GM12878 (cell line): Measurements from ENCODE around the gene TIPIN. TPM values are rescaled to one million over a fixed set of nuclear protein-coding genes. Genes with fewer than 3 reads are reported as not detected.

Experiments used
- ATAC-seq: fragments of 200-7000 bp; cut with Tn5 transposase; 3 replicates; pipeline ENCODE4 v1.9.1; 2020; ENCODE audit warnings: mild to moderate bottlenecking, moderate library complexity
- BruUV-seq: library from RNA; stranded (reverse); fragments of 400-500 nt; replicated peaks from 2 replicates; lab custom pipeline; 2021; lab: Mats Ljungman, UMichigan
- CTCF ChIA-PET: fragments of 300-600 bp; sonication (Branson Sonifier 250); formaldehyde crosslinking; extraction: SDS; loops from one replicate; lab custom pipeline; 2021; ENCODE audit warnings: inconsistent platforms; lab: Yijun Ruan, JAX
- POLR2A ChIA-PET: fragments of 350-600 bp; formaldehyde crosslinking; extraction: SDS; loops from one replicate; lab custom pipeline; 2021; ENCODE audit warnings: inconsistent platforms; lab: Charles Lee
- RAD21 ChIA-PET: fragments of 300-600 bp; sonication (Branson Sonifier 250); formaldehyde crosslinking; loops from one replicate; lab custom pipeline; 2023; ENCODE audit warnings: antibody characterized with exemption; ENCODE audit not compliant: unreplicated experiment; lab: Charles Lee
- SMC1A ChIA-PET: fragments of 300-600 bp; sonication (Branson Sonifier 250); formaldehyde crosslinking; loops from one replicate; lab custom pipeline; 2023; ENCODE audit not compliant: unreplicated experiment, uncharacterized antibody; lab: Charles Lee
- DNase-seq: peaks from one replicate; pipeline ENCODE4 v3.0.0-alpha.2; 2011; ENCODE audit warnings: low read depth, low spot score
- FAIRE-seq: peaks from 3 replicates; lab custom pipeline; 2011; peaks lifted over from hg19 to GRCh38; lab: Jason Lieb, UNC
- H2AFZ ChIP-seq: 2 replicates; pipeline ENCODE4 v1.6.0; 2011; ENCODE audit warnings: low read depth, low read length, control low read depth; ENCODE audit not compliant: control insufficient read depth
- H3K27ac ChIP-seq: 2 replicates; pipeline ENCODE4 v1.5.1; 2011; ENCODE audit warnings: control low read depth; ENCODE audit not compliant: control insufficient read depth, insufficient read depth
- H3K27me3 ChIP-seq, 2 experiments: replicated peaks in 1 of 2; 2 replicates each; pipeline versions ENCODE4 v1.6.0 to v1.6.1; 2011; ENCODE audit warnings: low read length in 1 of 2; ENCODE audit not compliant: control insufficient read depth in 2 of 2, insufficient read depth in 2 of 2
- H3K36me3 ChIP-seq, 2 experiments: 2 replicates each; pipeline ENCODE4 v1.5.1; 2011; ENCODE audit warnings: low read length in 1 of 2; ENCODE audit not compliant: control insufficient read depth in 2 of 2, insufficient read depth in 2 of 2
- H3K4me1 ChIP-seq: 2 replicates; pipeline ENCODE4 v1.6.1; 2011; ENCODE audit warnings: mild to moderate bottlenecking, low read length, moderate library complexity, mixed read lengths; ENCODE audit not compliant: control insufficient read depth, insufficient read depth
- H3K4me2 ChIP-seq: 2 replicates; pipeline ENCODE4 v1.6.0; 2011; ENCODE audit warnings: control low read depth; ENCODE audit not compliant: control insufficient read depth, insufficient read depth
- H3K4me3 ChIP-seq: fragments of 200-600 bp; sonication (generic); 2 replicates; pipeline ENCODE4 v1.5.1; 2016
- H3K79me2 ChIP-seq: 2 replicates; pipeline ENCODE4 v1.6.0; 2011; ENCODE audit warnings: low read length; ENCODE audit not compliant: control insufficient read depth, insufficient read depth
- H3K9ac ChIP-seq: 2 replicates; pipeline ENCODE4 v1.8.0; 2011; ENCODE audit warnings: low read length, control low read depth, mixed read lengths; ENCODE audit not compliant: control insufficient read depth, insufficient read depth
- H3K9me3 ChIP-seq: replicated peaks from 3 replicates; pipeline ENCODE4 v1.5.1; 2011; ENCODE audit warnings: mild to moderate bottlenecking, low read length; ENCODE audit not compliant: control insufficient read depth, insufficient read depth
- H4K20me1 ChIP-seq: 2 replicates; pipeline ENCODE4 v1.6.0; 2011; ENCODE audit not compliant: control insufficient read depth, insufficient read depth
- CREB1 ChIP-seq: IDR thresholded peaks from 2 replicates; pipeline ENCODE4 v1.6.1; 2012; ENCODE audit warnings: low read depth, mild to moderate bottlenecking, inconsistent platforms
- DPF2 ChIP-seq: fragments of 450-650 bp; IDR thresholded peaks from 2 replicates; pipeline ENCODE4 v1.6.1; 2017; ENCODE audit warnings: mild to moderate bottlenecking
- HDGF ChIP-seq: fragments of 450-650 bp; IDR thresholded peaks from 2 replicates; pipeline ENCODE4 v1.6.1; 2016; ENCODE audit warnings: antibody characterized with exemption
- IKZF2 ChIP-seq, 2 experiments: fragments of 450-650 bp; IDR thresholded peaks; 2 replicates each; pipeline ENCODE4 v1.6.1; 2017; ENCODE audit warnings: mild to moderate bottlenecking in 2 of 2, moderate library complexity in 2 of 2
- KDM1A ChIP-seq: fragments of 200-600 bp; sonication (generic); IDR thresholded peaks from 2 replicates; pipeline ENCODE4 v1.6.1; 2016; ENCODE audit warnings: borderline replicate concordance
- LARP7 ChIP-seq: fragments of 450-650 bp; IDR thresholded peaks from 2 replicates; pipeline ENCODE4 v1.6.1; 2017; ENCODE audit warnings: mild to moderate bottlenecking
- NKRF ChIP-seq: fragments of 450-650 bp; conservative IDR thresholded peaks from 2 replicates; pipeline ENCODE4 v1.6.1; 2017; ENCODE audit warnings: mild to moderate bottlenecking, moderate library complexity
- PAX5 ChIP-seq: IDR thresholded peaks from 2 replicates; pipeline ENCODE4 v1.6.1; 2011; ENCODE audit warnings: low read depth, low read length, borderline replicate concordance
- RCOR1 ChIP-seq: conservative IDR thresholded peaks from 2 replicates; pipeline ENCODE4 v1.6.1; 2012; ENCODE audit warnings: low read depth, low read length, improper control_type of control experiment
- SPI1 ChIP-seq: IDR thresholded peaks from 2 replicates; pipeline ENCODE4 v1.6.1; 2011; ENCODE audit warnings: low read depth, mild to moderate bottlenecking, low read length, moderate library complexity, borderline replicate concordance; ENCODE audit not compliant: insufficient read depth
- SREBF1 ChIP-seq: IDR thresholded peaks from 2 replicates; pipeline ENCODE4 v1.6.1; 2012; ENCODE audit warnings: mild to moderate bottlenecking, low read length
- SUPT20H ChIP-seq: IDR thresholded peaks from 2 replicates; pipeline ENCODE4 v1.6.1; 2011; ENCODE audit warnings: low read depth, mild to moderate bottlenecking, low read length, moderate library complexity, borderline replicate concordance; ENCODE audit not compliant: control insufficient read depth
- SUZ12 ChIP-seq: fragments of 200-600 bp; sonication (generic); IDR thresholded peaks from one replicate; pipeline ENCODE4 v1.6.1; 2018; ENCODE audit warnings: antibody characterized with exemption, mild to moderate bottlenecking; ENCODE audit not compliant: unreplicated experiment
- TARDBP ChIP-seq: IDR thresholded peaks from 2 replicates; pipeline ENCODE4 v1.6.1; 2016; ENCODE audit warnings: borderline replicate concordance
- TCF12 ChIP-seq: IDR thresholded peaks from 2 replicates; pipeline ENCODE4 v1.6.1; 2011; ENCODE audit warnings: low read depth, mild to moderate bottlenecking, low read length
- ZNF274 ChIP-seq: IDR thresholded peaks from one replicate; pipeline ENCODE4 v1.8.0; 2011; ENCODE audit not compliant: insufficient read length, insufficient read depth
- ZZZ3 ChIP-seq: IDR thresholded peaks from 2 replicates; pipeline ENCODE4 v1.6.1; 2011; ENCODE audit warnings: low read depth; ENCODE audit not compliant: control insufficient read depth, insufficient read length
- WGBS: methylation state at CpG from one replicate; pipeline ENCODE4 v1.1.6; 2016; ENCODE audit warnings: low lambda C conversion rate; ENCODE audit not compliant: insufficient replicate concordance, insufficient coverage; ENCODE audit errors: missing lambda C conversion rate; 5-methylcytosine and 5-hydroxymethylcytosine counted together
- in situ Hi-C: fragments of 300-500 bp; cut with MboI; formaldehyde crosslinking; loops from 9 replicates; pipeline ENCODE4 v1.14.3; 2018; ENCODE audit warnings: mixed read lengths
- intact Hi-C: fragments of 100-400 bp; cut with micrococcal nuclease; formaldehyde crosslinking; loops from one replicate; pipeline ENCODE4 v1.14.2; 2022; ENCODE audit not compliant: unreplicated experiment
- polyA plus RNA-seq, 11 experiments: library from polyadenylated mRNA; depleted of rRNA in 4 of 11; unstranded in 6 of 11; stranded (reverse) in 5 of 11; fragments of >200 nt; fragmentation: Nextera tagmentation in 4 of 11; fragmentation: Illumina TruSeq in 1 of 11; extraction: Ambion mirVana in 4 of 11; extraction: Trizol in 1 of 11; gene quantifications; 1 replicate in 1 of 11; 2 replicates in 10 of 11; pipeline versions ENCODE4 v1.2.1 to v1.2.3, GENCODE V29; 2011 to 2016; ENCODE audit warnings: inconsistent platforms in 2 of 11, missing spikeins in 2 of 11, low read depth in 1 of 11
- total RNA-seq, 4 experiments: library from RNA; depleted of rRNA in 3 of 4; stranded (reverse); fragments of >200 nt in 3 of 4; fragmentation: Illumina TruSeq in 1 of 4; extraction: Trizol in 1 of 4; gene quantifications; 2 replicates each; pipeline versions ENCODE4 v1.2.1 to v1.2.3, GENCODE V29; 2013 to 2021
- TF ChIP-seq, protein P1 (sequence below): fragments of 450-650 bp; formaldehyde crosslinking; IDR thresholded peaks from 2 replicates; pipeline ENCODE4 v1.5.0; 2022; ENCODE audit warnings: mild to moderate bottlenecking, missing genetic modification characterization
- TF ChIP-seq, protein P2 (sequence below): fragments of 450-650 bp; IDR thresholded peaks from 2 replicates; pipeline ENCODE4 v1.6.1; 2016; ENCODE audit warnings: mild to moderate bottlenecking

TIPIN gene
- total and polyA plus RNA-seq, 10 of the 15 experiments (the other 5 are each of a cell fraction or from before 2014, with no cell fraction given): 21.1 to 69.2 (median 47.0) TPM

- BruUV-seq: no TSS peak
- Histone ChIP-seq H2AFZ (no peak overlapping the region), H3K27me3 (no peaks in the 10 kb centered on the region), H3K9ac (no peak overlapping the region), H4K20me1 (no peaks in the 10 kb centered on the region), H3K79me2 (peaks cover 28% of the 10 kb centered on the region), H3K4me3 (peak overlapping the region; percentile 71; the same call in 1 of the 2 replicates), H3K27ac (no peak overlapping the region), H3K36me3 (peaks cover 0 to 3% of the 10 kb centered on the region in 2 experiments; a peak in 1 of 4 replicates), H3K9me3 (no peaks in the 10 kb centered on the region), H3K4me2 (no peak overlapping the region; the same call in 1 of the 2 replicates), H3K4me1 (peaks cover 3% of the 10 kb centered on the region; the same call in 1 of the 2 replicates)
- FAIRE-seq (no peak), ATAC-seq (no peak), DNase-seq (no peak)
- 68% methylated on average over 5 of the region's 5 CpGs for WGBS
- in situ Hi-C loops: no loop called here
- intact Hi-C loops: no loop called here
- ChIA-PET POLR2A (interaction anchor here (0.6 kb wide), 2 partner anchors 11 to 180 kb away, joined by 3 to 4 read pairs; no protein-coding TSS in a partner anchor), CTCF (interaction anchor here (1.1 to 9.7 kb wide), 4 partner anchors 8 to 202 kb away, joined by 3 to 103 read pairs (median 6); partner anchors contain the start of genes SNAPC5 and TIPIN), SMC1A (interaction anchor here (0.6 to 4.4 kb wide), 2 partner anchors 202 to 590 kb away, joined by 4 to 24 read pairs; partner anchors contain the start of gene SNAPC5), RAD21 (interaction anchor here (1.3 to 2.3 kb wide), 2 partner anchors 90 to 510 kb away, joined by 3 to 10 read pairs; partner anchors contain the start of gene MAP2K1)
- no peak for TF ChIP-seq ZZZ3
- no peak for TF ChIP-seq RCOR1
- no peak for TF ChIP-seq DPF2
- TF ChIP-seq TCF12: no peak
- no peak for TF ChIP-seq SUZ12
- TF ChIP-seq PAX5: no peak
- no peak for TF ChIP-seq CREB1
- no peak for TF ChIP-seq KDM1A
- no peak for TF ChIP-seq ZNF274
- TF ChIP-seq SPI1: no peak
- TF ChIP-seq, protein P1, sequence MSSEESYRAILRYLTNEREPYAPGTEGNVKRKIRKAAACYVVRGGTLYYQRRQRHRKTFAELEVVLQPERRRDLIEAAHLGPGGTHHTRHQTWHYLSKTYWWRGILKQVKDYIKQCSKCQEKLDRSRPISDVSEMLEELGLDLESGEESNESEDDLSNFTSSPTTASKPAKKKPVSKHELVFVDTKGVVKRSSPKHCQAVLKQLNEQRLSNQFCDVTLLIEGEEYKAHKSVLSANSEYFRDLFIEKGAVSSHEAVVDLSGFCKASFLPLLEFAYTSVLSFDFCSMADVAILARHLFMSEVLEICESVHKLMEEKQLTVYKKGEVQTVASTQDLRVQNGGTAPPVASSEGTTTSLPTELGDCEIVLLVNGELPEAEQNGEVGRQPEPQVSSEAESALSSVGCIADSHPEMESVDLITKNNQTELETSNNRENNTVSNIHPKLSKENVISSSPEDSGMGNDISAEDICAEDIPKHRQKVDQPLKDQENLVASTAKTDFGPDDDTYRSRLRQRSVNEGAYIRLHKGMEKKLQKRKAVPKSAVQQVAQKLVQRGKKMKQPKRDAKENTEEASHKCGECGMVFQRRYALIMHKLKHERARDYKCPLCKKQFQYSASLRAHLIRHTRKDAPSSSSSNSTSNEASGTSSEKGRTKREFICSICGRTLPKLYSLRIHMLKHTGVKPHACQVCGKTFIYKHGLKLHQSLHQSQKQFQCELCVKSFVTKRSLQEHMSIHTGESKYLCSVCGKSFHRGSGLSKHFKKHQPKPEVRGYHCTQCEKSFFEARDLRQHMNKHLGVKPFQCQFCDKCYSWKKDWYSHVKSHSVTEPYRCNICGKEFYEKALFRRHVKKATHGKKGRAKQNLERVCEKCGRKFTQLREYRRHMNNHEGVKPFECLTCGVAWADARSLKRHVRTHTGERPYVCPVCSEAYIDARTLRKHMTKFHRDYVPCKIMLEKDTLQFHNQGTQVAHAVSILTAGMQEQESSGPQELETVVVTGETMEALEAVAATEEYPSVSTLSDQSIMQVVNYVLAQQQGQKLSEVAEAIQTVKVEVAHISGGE (CRISPR knock-in tag): no peak
- TF ChIP-seq NKRF: no peak
- no peak for TF ChIP-seq SREBF1
- TF ChIP-seq, protein P2, sequence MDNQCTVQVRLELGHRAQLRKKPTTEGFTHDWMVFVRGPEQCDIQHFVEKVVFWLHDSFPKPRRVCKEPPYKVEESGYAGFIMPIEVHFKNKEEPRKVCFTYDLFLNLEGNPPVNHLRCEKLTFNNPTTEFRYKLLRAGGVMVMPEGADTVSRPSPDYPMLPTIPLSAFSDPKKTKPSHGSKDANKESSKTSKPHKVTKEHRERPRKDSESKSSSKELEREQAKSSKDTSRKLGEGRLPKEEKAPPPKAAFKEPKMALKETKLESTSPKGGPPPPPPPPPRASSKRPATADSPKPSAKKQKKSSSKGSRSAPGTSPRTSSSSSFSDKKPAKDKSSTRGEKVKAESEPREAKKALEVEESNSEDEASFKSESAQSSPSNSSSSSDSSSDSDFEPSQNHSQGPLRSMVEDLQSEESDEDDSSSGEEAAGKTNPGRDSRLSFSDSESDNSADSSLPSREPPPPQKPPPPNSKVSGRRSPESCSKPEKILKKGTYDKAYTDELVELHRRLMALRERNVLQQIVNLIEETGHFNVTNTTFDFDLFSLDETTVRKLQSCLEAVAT: no peak
- TF ChIP-seq TARDBP: no peak
- no peak for TF ChIP-seq IKZF2 (IDR thresholded peaks at IDR 0.05)
- TF ChIP-seq HDGF: no peak
- no peak for TF ChIP-seq LARP7
- no peak for TF ChIP-seq SUPT20H
Observed at GRCh38 chr15:66296186-66296585, 60.3 kb downstream of the TIPIN start.
